Upper lobe of left lung (tissue), 4 donors: ENCODE measurements around the gene OLFML1.

ENCODE experiments used
- POLR2A ChIP-seq, 4 donors: fragments of 450-650 bp; IDR thresholded peaks; one replicate each; pipeline ENCODE4 v1.5.1; 2016 to 2017; ENCODE audit warnings: antibody characterized with exemption in 4 of 4, mild to moderate bottlenecking in 2 of 4
- TF ChIP-seq, protein P1 (sequence below), 6 experiments: fragments of 450-650 bp in 4 of 6; fragments of 200-600 bp in 2 of 6; sonication (generic) in 2 of 6; IDR thresholded peaks; one replicate each; pipeline ENCODE4 v1.5.1; 2016 to 2019; ENCODE audit warnings: antibody characterized with exemption in 6 of 6

GRCh38 chr11:7436146-7436545 lies 49.2 kb upstream of the OLFML1 start:
- no peak for TF ChIP-seq POLR2A (IDR thresholded peaks at IDR 0.05)
- TF ChIP-seq, protein P1, sequence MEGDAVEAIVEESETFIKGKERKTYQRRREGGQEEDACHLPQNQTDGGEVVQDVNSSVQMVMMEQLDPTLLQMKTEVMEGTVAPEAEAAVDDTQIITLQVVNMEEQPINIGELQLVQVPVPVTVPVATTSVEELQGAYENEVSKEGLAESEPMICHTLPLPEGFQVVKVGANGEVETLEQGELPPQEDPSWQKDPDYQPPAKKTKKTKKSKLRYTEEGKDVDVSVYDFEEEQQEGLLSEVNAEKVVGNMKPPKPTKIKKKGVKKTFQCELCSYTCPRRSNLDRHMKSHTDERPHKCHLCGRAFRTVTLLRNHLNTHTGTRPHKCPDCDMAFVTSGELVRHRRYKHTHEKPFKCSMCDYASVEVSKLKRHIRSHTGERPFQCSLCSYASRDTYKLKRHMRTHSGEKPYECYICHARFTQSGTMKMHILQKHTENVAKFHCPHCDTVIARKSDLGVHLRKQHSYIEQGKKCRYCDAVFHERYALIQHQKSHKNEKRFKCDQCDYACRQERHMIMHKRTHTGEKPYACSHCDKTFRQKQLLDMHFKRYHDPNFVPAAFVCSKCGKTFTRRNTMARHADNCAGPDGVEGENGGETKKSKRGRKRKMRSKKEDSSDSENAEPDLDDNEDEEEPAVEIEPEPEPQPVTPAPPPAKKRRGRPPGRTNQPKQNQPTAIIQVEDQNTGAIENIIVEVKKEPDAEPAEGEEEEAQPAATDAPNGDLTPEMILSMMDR (IDR thresholded peaks at IDR 0.05): no peak
